Activated CD8-positive, alpha-beta T cell treated with anti-CD3 and anti-CD28 coated beads for 36 hours (primary cell): ENCODE results near the gene PHLDB3. TPM values are rescaled to one million over a fixed set of nuclear protein-coding genes. Genes with fewer than 3 reads are reported as not detected.
"Not testable (repeated sequence)": the region's sequence is repeated elsewhere in the genome, so short reads cannot be mapped to it uniquely, and the experiment has no call there.

Source experiments
- ATAC-seq: fragments of 200-7000 bp; cut with Tn5 transposase; one replicate; pipeline ENCODE4 v1.10.0; 2021; ENCODE audit warnings: mild to moderate bottlenecking, moderate library complexity
- CTCF ChIA-PET: fragments of 350-600 bp; sonication (Branson Sonifier 250); formaldehyde crosslinking; loops from one replicate; lab custom pipeline; 2021; ENCODE audit warnings: antibody characterized with exemption; lab: Charles Lee
- POLR2A ChIA-PET: fragments of 350-600 bp; sonication (Branson Sonifier 250); formaldehyde crosslinking; loops from one replicate; lab custom pipeline; 2021; ENCODE audit warnings: antibody characterized with exemption; lab: Charles Lee
- DNase-seq: peaks from one replicate; pipeline ENCODE4 v3.0.0-alpha.2; 2020
- H3K27ac Mint-ChIP-seq: one replicate; pipeline ENCODE4 v1.8.0; 2021; ENCODE audit warnings: mild to moderate bottlenecking, mixed read lengths
- H3K27me3 Mint-ChIP-seq: one replicate; pipeline ENCODE4 v1.8.0; 2021; ENCODE audit warnings: mixed read lengths
- H3K36me3 Mint-ChIP-seq: one replicate; pipeline ENCODE4 v1.8.0; 2021; ENCODE audit warnings: low read depth, mixed read lengths
- H3K4me1 Mint-ChIP-seq: one replicate; pipeline ENCODE4 v1.8.0; 2021; ENCODE audit warnings: low read depth, mixed read lengths
- H3K4me3 Mint-ChIP-seq: one replicate; pipeline ENCODE4 v1.8.0; 2021; ENCODE audit warnings: mild to moderate bottlenecking, moderate library complexity, mixed read lengths
- H3K9me3 Mint-ChIP-seq: one replicate; pipeline ENCODE4 v1.8.0; 2021; ENCODE audit warnings: mixed read lengths
- intact Hi-C: fragments of 100-400 bp; cut with micrococcal nuclease; formaldehyde crosslinking; loops from one replicate; pipeline ENCODE4 v1.10.0; 2022
- total RNA-seq, 2 experiments: library from RNA; stranded (reverse); gene quantifications; one replicate each; pipeline ENCODE4 v1.2.3, GENCODE V29; 2021
- TF ChIP-seq, protein P1 (sequence below): fragments of 200-600 bp; IDR thresholded peaks from one replicate; pipeline ENCODE4 v1.8.0; 2022; ENCODE audit warnings: antibody characterized with exemption, mild to moderate bottlenecking

The PHLDB3 gene
- total RNA-seq, 2 experiments from 2014 or later = 14.7 to 17.5 TPM

DNA sequence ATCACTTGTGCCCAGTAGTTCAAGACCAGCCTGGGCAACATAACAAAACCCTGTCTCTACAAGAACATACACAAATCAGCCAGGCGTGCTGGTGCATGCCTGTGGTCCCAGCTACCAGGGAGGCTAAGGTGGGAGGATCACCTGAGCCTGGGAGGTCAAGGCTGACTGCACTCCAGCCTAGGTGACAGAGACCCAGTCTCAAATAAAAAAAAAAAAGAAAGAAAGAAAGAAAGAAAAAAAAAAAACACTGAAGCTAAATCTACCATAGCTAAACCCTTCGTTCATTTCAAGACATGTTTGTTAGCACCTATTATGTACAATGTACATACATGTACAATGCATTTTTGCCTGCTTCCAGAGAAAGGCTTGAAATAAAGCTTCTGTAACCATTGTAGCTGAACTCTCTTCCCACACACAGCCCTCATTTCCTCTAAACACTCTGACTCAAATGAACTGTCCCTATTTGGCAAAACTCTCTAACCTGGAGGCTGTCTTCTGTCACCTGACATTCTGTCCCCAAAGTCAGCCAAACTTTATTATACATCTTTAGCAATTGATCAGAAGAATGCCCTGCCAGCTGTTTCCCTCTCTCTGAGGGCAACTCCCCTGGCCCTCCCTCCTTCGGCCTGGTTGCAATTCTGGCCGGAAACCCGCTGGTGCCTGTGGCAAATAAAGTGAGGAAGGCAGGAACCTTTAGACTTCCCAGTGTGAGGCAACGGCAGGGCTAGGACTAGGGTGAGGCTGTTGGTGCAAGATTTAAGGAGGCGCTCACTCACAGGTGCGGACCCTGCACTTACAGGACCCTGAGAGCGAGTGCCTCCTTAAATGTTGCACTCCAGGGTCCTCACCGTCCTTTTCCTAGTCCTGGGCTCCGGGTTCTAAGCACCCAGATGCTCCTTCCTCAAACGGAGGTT lies 20.6 kb upstream of the PHLDB3 start:
- Mint-ChIP-seq H3K27me3 (no peaks in the 10 kb centered on the region), H3K4me3 (peak overlapping the region; percentile 93), H3K27ac (peak overlapping the region; percentile 97), H3K9me3 (no peaks in the 10 kb centered on the region), H3K4me1 (peaks cover 25% of the 10 kb centered on the region), H3K36me3 (peaks cover 1% of the 10 kb centered on the region)
- DNase-seq (peak; percentile 45), ATAC-seq (peak; percentile 64)
- POLR2A ChIA-PET = interaction anchor here (0.6 to 1.7 kb wide), 7 partner anchors 11 to 79 kb away, joined by 3 to 6 read pairs (median 3); partner anchors contain the start of gene PHLDB3
- TF ChIP-seq, protein P1, sequence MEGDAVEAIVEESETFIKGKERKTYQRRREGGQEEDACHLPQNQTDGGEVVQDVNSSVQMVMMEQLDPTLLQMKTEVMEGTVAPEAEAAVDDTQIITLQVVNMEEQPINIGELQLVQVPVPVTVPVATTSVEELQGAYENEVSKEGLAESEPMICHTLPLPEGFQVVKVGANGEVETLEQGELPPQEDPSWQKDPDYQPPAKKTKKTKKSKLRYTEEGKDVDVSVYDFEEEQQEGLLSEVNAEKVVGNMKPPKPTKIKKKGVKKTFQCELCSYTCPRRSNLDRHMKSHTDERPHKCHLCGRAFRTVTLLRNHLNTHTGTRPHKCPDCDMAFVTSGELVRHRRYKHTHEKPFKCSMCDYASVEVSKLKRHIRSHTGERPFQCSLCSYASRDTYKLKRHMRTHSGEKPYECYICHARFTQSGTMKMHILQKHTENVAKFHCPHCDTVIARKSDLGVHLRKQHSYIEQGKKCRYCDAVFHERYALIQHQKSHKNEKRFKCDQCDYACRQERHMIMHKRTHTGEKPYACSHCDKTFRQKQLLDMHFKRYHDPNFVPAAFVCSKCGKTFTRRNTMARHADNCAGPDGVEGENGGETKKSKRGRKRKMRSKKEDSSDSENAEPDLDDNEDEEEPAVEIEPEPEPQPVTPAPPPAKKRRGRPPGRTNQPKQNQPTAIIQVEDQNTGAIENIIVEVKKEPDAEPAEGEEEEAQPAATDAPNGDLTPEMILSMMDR = no peak
- intact Hi-C loops = no loop called here
- CTCF ChIA-PET = interaction anchor here (0.7 to 9.4 kb wide), 9 partner anchors 10 to 93 kb away, joined by 3 to 328 read pairs (median 6); no protein-coding TSS in a partner anchor

DNA sequence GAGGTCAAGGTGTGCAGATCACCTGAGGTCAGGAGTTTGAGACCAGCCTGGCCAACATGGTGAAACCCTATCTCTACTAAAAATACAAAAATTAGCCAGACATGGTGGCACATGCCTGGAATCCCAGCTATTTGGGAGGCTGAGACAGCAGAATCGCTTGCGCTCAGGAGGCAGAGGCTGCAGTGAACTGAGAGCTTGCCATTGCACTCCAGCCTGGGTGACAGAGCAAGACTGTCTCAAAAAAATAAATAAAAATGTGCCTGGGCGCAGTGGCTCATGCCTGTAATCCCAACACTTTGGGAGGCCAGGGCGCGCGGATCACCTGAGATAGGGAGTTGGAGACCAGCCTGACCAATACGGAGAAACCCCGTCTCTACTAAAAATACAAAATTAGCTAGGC lies 19.1 kb upstream of the PHLDB3 start:
- H3K27ac Mint-ChIP-seq, DNase-seq, intact Hi-C loops, H3K36me3 Mint-ChIP-seq, ATAC-seq, POLR2A ChIA-PET, H3K9me3 Mint-ChIP-seq, H3K4me3 Mint-ChIP-seq, H3K27me3 Mint-ChIP-seq: not testable (repeated sequence)
- H3K4me1 Mint-ChIP-seq = peaks cover 30% of the 10 kb centered on the region
- CTCF ChIA-PET = interaction anchor here (1.2 to 9.4 kb wide), 4 partner anchors 71 to 145 kb away, joined by 3 to 328 read pairs (median 16); no protein-coding TSS in a partner anchor

DNA sequence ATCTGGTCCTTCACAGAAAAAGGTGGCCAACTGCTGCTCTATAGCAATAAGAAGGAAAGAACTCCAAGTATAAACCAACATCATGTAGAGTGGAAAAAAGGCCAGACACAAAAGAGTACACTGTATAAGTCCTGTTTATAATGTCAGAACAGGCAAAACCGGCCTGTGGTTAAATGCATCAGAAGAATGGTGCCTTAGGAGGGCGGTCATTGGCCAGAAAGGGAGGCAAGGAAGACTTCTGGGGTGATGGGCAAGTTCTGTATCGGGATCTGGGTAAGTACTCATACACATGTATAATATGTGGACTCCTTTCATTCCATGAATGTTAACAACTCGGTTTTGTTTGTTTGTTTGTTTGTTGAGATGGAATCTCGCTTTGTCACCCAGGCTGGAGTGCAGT lies 18.4 kb upstream of the PHLDB3 start:
- intact Hi-C loops = no loop called here
- no peaks in the 10 kb centered on the region for H3K27me3 Mint-ChIP-seq
- ChIA-PET CTCF (interaction anchor here (1.2 to 9.4 kb wide), 4 partner anchors 72 to 146 kb away, joined by 3 to 328 read pairs (median 12); no protein-coding TSS in a partner anchor), POLR2A (no interaction called here)
- ATAC-seq (no peak), DNase-seq (no peak)
- H3K9me3 Mint-ChIP-seq = no peaks in the 10 kb centered on the region
- no peak overlapping the region for H3K27ac Mint-ChIP-seq
- H3K36me3 Mint-ChIP-seq = peaks cover 5% of the 10 kb centered on the region
- H3K4me1 Mint-ChIP-seq = peaks cover 28% of the 10 kb centered on the region
- TF ChIP-seq, protein P1 = no peak
- H3K4me3 Mint-ChIP-seq = no peak overlapping the region

DNA sequence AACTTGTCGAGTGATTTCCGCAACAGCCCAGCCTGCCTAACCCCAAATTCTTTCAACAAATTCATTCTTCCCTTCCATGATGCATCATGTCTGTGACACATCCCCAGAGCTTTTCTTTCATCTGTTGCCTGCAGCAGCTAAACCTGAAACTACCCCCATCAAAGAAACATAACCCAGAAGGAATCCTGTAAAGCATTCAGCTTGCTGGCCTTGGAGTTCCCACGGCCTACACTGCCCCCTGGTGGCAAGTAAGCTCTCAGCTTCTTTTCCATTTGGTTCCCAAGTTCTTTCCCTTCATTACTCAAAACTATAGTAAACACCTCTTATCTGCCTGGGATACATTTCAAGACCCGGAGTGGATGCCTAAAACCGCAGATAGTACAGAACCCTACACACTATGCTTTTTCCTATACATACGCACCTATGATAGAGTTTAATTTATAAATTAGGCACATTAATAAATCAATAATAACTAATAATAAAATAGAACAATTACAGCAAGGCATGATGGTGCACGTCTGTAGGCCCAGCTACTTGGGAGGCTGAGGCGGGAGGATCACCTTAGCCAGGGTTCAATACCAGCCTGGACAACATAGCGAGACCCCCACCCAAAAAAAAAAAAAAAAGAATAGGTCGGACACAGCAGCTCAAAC lies 15.0 kb upstream of the PHLDB3 start:
- Mint-ChIP-seq H3K4me3 (no peak overlapping the region), H3K9me3 (no peaks in the 10 kb centered on the region), H3K4me1 (peaks cover 17% of the 10 kb centered on the region), H3K27ac (no peak overlapping the region), H3K27me3 (no peaks in the 10 kb centered on the region), H3K36me3 (peaks cover 6% of the 10 kb centered on the region)
- ATAC-seq = peak; percentile 91
- TF ChIP-seq, protein P1 = peak; percentile 95
- POLR2A ChIA-PET = interaction anchor here (0.5 to 3.4 kb wide), 8 partner anchors 14 to 85 kb away, joined by 3 to 17 read pairs (median 4); partner anchors contain the start of gene ZNF576
- intact Hi-C loops = loop anchor here (1.0 kb wide), 1 partner anchor 72 kb away; no protein-coding TSS in a partner anchor
- CTCF ChIA-PET = interaction anchor here (0.7 to 9.4 kb wide), 33 partner anchors 9 to 266 kb away, joined by 3 to 328 read pairs (median 6); partner anchors contain the start of genes IRGQ, PHLDB3, ZNF575 and ZNF576
- peak; percentile 85 for DNase-seq

DNA sequence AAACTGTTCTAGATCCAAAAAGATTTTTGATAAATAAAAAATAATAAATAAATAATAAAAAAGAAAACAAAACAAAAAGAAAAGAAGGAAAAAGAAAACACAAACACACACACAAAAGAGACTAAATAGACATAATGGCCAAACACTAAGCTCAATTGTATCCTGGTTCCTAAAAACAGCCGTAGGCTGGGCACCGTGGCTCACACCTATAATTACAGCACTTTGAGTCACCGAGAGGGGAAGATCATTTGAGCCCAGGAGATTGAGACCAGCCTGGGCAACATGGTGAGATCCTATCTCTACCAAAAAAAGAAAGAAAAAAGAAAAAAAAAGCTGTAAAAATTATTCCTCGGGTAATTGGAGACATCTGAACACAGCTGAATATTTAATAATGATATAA lies 13.5 kb upstream of the PHLDB3 start:
- Mint-ChIP-seq H3K4me3 (no peak overlapping the region), H3K27me3 (no peaks in the 10 kb centered on the region), H3K4me1 (peaks cover 14% of the 10 kb centered on the region), H3K36me3 (peaks cover 8% of the 10 kb centered on the region), H3K27ac (no peak overlapping the region), H3K9me3 (no peaks in the 10 kb centered on the region)
- ChIA-PET CTCF (interaction anchor here (1.9 to 9.4 kb wide), 4 partner anchors 35 to 84 kb away, joined by 5 to 328 read pairs (median 50); partner anchors contain the start of genes IRGQ and ZNF576), POLR2A (interaction anchor here (0.9 to 3.4 kb wide), 3 partner anchors 13 to 79 kb away, joined by 3 to 17 read pairs (median 3); no protein-coding TSS in a partner anchor)
- ATAC-seq = no peak
- intact Hi-C loops = no loop called here
- DNase-seq = no peak
- TF ChIP-seq, protein P1 = no peak

DNA sequence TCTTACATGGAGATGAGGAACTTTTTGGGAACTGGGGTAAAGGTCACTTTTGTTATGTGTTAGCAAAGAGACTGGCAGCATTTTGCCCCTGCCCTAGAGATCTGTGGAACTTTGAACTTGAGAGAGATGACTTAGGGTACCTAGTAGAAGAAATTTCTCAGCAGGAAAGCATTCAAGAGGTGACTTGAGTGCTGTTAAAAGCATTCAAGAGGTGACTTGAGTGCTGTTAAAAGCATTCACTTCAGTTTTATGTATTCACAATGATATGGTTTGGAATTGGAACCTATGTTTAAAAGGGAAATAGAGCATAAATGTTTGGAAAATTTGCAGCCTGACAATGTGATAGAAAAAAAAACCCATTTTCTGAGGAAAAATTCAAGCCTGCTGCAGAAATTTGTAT lies 7.9 kb upstream of the PHLDB3 start:
- H3K27me3 Mint-ChIP-seq, H3K27ac Mint-ChIP-seq, H3K4me3 Mint-ChIP-seq, POLR2A ChIA-PET, DNase-seq, intact Hi-C loops, H3K9me3 Mint-ChIP-seq, ATAC-seq, H3K4me1 Mint-ChIP-seq: not testable (repeated sequence)
- H3K36me3 Mint-ChIP-seq = peaks cover 13% of the 10 kb centered on the region
- CTCF ChIA-PET = interaction anchor here (1.9 kb wide), 1 partner anchor 65 kb away, joined by 11 read pairs; no protein-coding TSS in a partner anchor
